ENCODE data around the gene CRYBG2. TPM values are rescaled to one million over a fixed set of nuclear protein-coding genes. Genes with fewer than 3 reads are reported as not detected.

Gene CRYBG2
- total and polyA plus RNA-seq, 2 of the 13 experiments (the other 11 are each of a cell fraction or from before 2014, with no cell fraction given): 1.3 to 2.9 TPM

GRCh38 chr1:26296340-26297056 is 57.4 kb downstream of the CRYBG2 start:
- Histone ChIP-seq H3K9ac (ENCODE audit: insufficient read depth, low read depth, low read length) (no peak overlapping the region), H3K4me2 (ENCODE audit: low read depth, low read length) (no peak overlapping the region), H3K27ac (ENCODE audit: extremely low read length, insufficient read depth, low read length) (no peak overlapping the region), H3K36me3 (replicated peaks in 1 of 2; ENCODE audit: control insufficient read depth in 1 of 2, insufficient read depth in 2 of 2, low read length in 2 of 2) (peaks cover 0 to 1% of the 10 kb centered on the region in 2 experiments; a peak in 1 of 5 replicates), H3K4me3 (replicated peaks in 1 of 3; ENCODE audit: insufficient read depth in 1 of 3, low read depth in 2 of 3, low read length in 3 of 3) (no peak overlapping the region), H3K27me3 (ENCODE audit: control insufficient read depth in 1 of 2, insufficient read depth in 2 of 2, low read length in 2 of 2) (no peaks in the 10 kb centered on the region), H3K79me2 (ENCODE audit: insufficient read depth, low read length) (no peaks in the 10 kb centered on the region), H3K4me1 (ENCODE audit: insufficient read depth, low read length) (no peaks in the 10 kb centered on the region), H2AFZ (ENCODE audit: low read length) (no peak overlapping the region), H3K9me3 (ENCODE audit: low read length) (no peaks in the 10 kb centered on the region), H4K20me1 (ENCODE audit: insufficient read depth, low read length) (no peaks in the 10 kb centered on the region)
- no peak for FAIRE-seq
- no peak for ATAC-seq
- POLR2A ChIA-PET: no interaction called here
- CTCF ChIA-PET (ENCODE audit: low intra/inter-chr PET ratio, low total read pairs): no interaction called here
- intact Hi-C loops (cut with micrococcal nuclease; ENCODE audit: unreplicated experiment) (no loop called here), in situ Hi-C loops (cut with HindIII; ENCODE audit: extremely low pct_ligation_motif_present, low pct_unique_long_range_greater_than_20kb) (no loop called here)
- no peak for DNase-seq (ENCODE audit: low spot score)
- 88% methylated on average over 16 of the region's 16 CpGs for WGBS (ENCODE audit: low lambda C conversion rate)
- TF ChIP-seq ZNF710 (CRISPR knock-in tag; IDR thresholded peaks at IDR 0.05; ENCODE audit: borderline replicate concordance): no peak
- no peak for TF ChIP-seq ZSCAN21 (CRISPR knock-in tag; IDR thresholded peaks at IDR 0.05; ENCODE audit: borderline replicate concordance)
- no peak for TF ChIP-seq NFE2 (CRISPR knock-in tag; IDR thresholded peaks at IDR 0.05)
- TF ChIP-seq REXO4 (CRISPR knock-in tag; IDR thresholded peaks at IDR 0.05; ENCODE audit: borderline replicate concordance): no peak
- TF ChIP-seq HNRNPK (IDR thresholded peaks at IDR 0.05; ENCODE audit: low read depth, low read length, poor library complexity, severe bottlenecking): no peak
- no peak for TF ChIP-seq ZNF292 (CRISPR knock-in tag; IDR thresholded peaks at IDR 0.05; ENCODE audit: borderline replicate concordance, low read depth)
- TF ChIP-seq HDAC2 (CRISPR knock-in tag; IDR thresholded peaks at IDR 0.05): no peak
- TF ChIP-seq SP2 (CRISPR knock-in tag; IDR thresholded peaks at IDR 0.05): no peak
- no peak for TF ChIP-seq AKNA (CRISPR knock-in tag; IDR thresholded peaks at IDR 0.05; ENCODE audit: borderline replicate concordance)
- TF ChIP-seq ZNF691 (CRISPR knock-in tag; IDR thresholded peaks at IDR 0.05; ENCODE audit: borderline replicate concordance, low read depth): no peak
- TF ChIP-seq SPEN (CRISPR knock-in tag; IDR thresholded peaks at IDR 0.05; ENCODE audit: low read depth): no peak
- BruUV-seq (replicated peaks): no TSS peak
